PC-3 (cell line): ENCODE data around the gene AGAP1. TPM values are rescaled to one million over a fixed set of nuclear protein-coding genes. Genes with fewer than 3 reads are reported as not detected.
A peak's percentile ranks its signal among the peaks of the same experiment; 100 is the strongest.

Experiments
- ATAC-seq: fragments of 200-7000 bp; cut with Tn5 transposase; 2 replicates; pipeline ENCODE4 v1.9.1; 2020; ENCODE audit warnings: mild to moderate bottlenecking, moderate library complexity
- BruUV-seq: library from RNA; stranded (reverse); fragments of 400-500 nt; replicated peaks from 2 replicates; lab custom pipeline; 2021; lab: Mats Ljungman, UMichigan
- CTCF ChIA-PET: fragments of 300-600 bp; sonication (Branson Sonifier 250); formaldehyde crosslinking; loops from one replicate; lab custom pipeline; 2022; ENCODE audit warnings: antibody characterized with exemption; lab: Charles Lee
- POLR2A ChIA-PET: fragments of 300-600 bp; sonication (Branson Sonifier 250); formaldehyde crosslinking; loops from one replicate; lab custom pipeline; 2022; ENCODE audit warnings: antibody characterized with exemption; ENCODE audit not compliant: unreplicated experiment; lab: Charles Lee
- DNase-seq: peaks from one replicate; pipeline ENCODE4 v3.0.0-alpha.2; 2015
- H2AFZ ChIP-seq: fragments of 300-600 bp; sonication (generic); 2 replicates; pipeline ENCODE4 v1.6.0; 2016; ENCODE audit warnings: antibody characterized with exemption, low read length
- H3F3A ChIP-seq: fragments of 300-600 bp; sonication (generic); one replicate; pipeline ENCODE4 v1.6.0; 2017; ENCODE audit warnings: antibody characterized with exemption, low read length, control low read depth, mild to moderate bottlenecking; ENCODE audit not compliant: unreplicated experiment
- H3K27ac ChIP-seq: fragments of 300-600 bp; sonication (generic); 2 replicates; pipeline ENCODE4 v1.5.1; 2016; ENCODE audit warnings: mild to moderate bottlenecking, low read length
- H3K27me3 ChIP-seq: fragments of 300-600 bp; sonication (generic); 2 replicates; pipeline ENCODE4 v1.6.1; 2016; ENCODE audit warnings: low read length, mixed read lengths
- H3K36me3 ChIP-seq: fragments of 300-600 bp; sonication (generic); 2 replicates; pipeline ENCODE4 v1.6.1; 2016; ENCODE audit warnings: low read depth, mixed run types, low read length, mixed read lengths
- H3K4me1 ChIP-seq: fragments of 300-600 bp; sonication (generic); 2 replicates; pipeline ENCODE4 v1.5.1; 2016; ENCODE audit warnings: low read length; ENCODE audit not compliant: insufficient read depth
- H3K4me2 ChIP-seq: fragments of 300-600 bp; sonication (generic); 2 replicates; pipeline ENCODE4 v1.6.0; 2016; ENCODE audit warnings: low read length
- H3K4me3 ChIP-seq: fragments of 300-600 bp; sonication (generic); 2 replicates; pipeline ENCODE4 v1.5.1; 2016; ENCODE audit warnings: mild to moderate bottlenecking, low read length, mixed read lengths
- H3K79me2 ChIP-seq: fragments of 300-600 bp; sonication (generic); 2 replicates; pipeline ENCODE4 v1.6.1; 2017; ENCODE audit warnings: low read length, mixed read lengths
- H3K9ac ChIP-seq: fragments of 300-600 bp; sonication (generic); 2 replicates; pipeline ENCODE4 v1.6.0; 2016; ENCODE audit warnings: mild to moderate bottlenecking, low read length
- H3K9me2 ChIP-seq: fragments of 300-600 bp; sonication (generic); replicated peaks from 2 replicates; pipeline ENCODE4 v1.6.1; 2016; ENCODE audit warnings: mixed run types, low read length, mixed read lengths
- H3K9me3 ChIP-seq: fragments of 300-600 bp; sonication (generic); 2 replicates; pipeline ENCODE4 v1.6.1; 2016; ENCODE audit warnings: low read length, mixed read lengths
- H4K20me1 ChIP-seq: fragments of 300-600 bp; sonication (generic); 2 replicates; pipeline ENCODE4 v1.6.1; 2016; ENCODE audit warnings: low read length, mixed read lengths
- EZH2 ChIP-seq: fragments of 300-600 bp; sonication (generic); IDR thresholded peaks from one replicate; pipeline ENCODE4 v1.6.1; 2017; ENCODE audit warnings: antibody characterized with exemption, mild to moderate bottlenecking, low read length; ENCODE audit not compliant: unreplicated experiment
- EZH2phosphoT487 ChIP-seq: fragments of 300-600 bp; sonication (generic); IDR thresholded peaks from 2 replicates; pipeline ENCODE4 v1.6.1; 2018; ENCODE audit warnings: mild to moderate bottlenecking, antibody characterized with exemption, low read length, borderline replicate concordance
- intact Hi-C: fragments of 100-400 bp; cut with micrococcal nuclease; formaldehyde crosslinking; loops from 2 replicates; pipeline ENCODE4 v1.9.0; 2023
- total RNA-seq: library from RNA; depleted of rRNA; stranded (reverse); fragments of >200 nt; gene quantifications from 2 replicates; pipeline ENCODE4 v1.2.3, GENCODE V29; 2014
- TF ChIP-seq, protein P1 (sequence below): fragments of 300-600 bp; sonication (generic); conservative IDR thresholded peaks from 2 replicates; pipeline ENCODE4 v1.5.1; 2017; ENCODE audit warnings: antibody characterized with exemption, low read depth, mild to moderate bottlenecking, low read length

The AGAP1 gene
- total RNA-seq, 1 experiment from 2014 or later, result 31.0 TPM

DNA sequence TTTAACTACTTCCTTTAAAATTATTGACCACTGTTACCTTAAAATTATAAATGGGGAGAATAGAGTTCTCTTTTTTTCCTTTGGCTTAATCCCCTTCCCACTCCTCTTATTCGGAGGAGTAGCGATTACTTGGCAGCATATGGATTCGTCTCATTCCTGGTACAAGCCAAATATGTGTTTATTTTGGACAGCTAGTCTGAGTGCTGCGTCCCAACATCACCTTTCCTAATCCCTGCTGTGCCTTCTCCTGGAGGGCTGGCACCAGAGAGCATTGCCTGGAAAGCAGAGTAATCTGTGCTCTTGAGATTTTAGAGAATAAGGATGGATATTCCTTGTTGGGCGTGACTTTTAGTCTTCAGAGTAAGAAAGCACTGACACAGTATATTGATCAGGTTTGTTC, 185.6 kb downstream of the AGAP1 start:
- Histone ChIP-seq H3K9me2 (no peaks in the 10 kb centered on the region), H3K36me3 (no peaks in the 10 kb centered on the region), H3K9ac (no peak overlapping the region), H3K4me1 (peaks cover 30% of the 10 kb centered on the region), H3F3A (no peaks in the 10 kb centered on the region), H3K9me3 (no peaks in the 10 kb centered on the region), H2AFZ (no peak overlapping the region), H3K27me3 (no peaks in the 10 kb centered on the region), H3K4me3 (no peak overlapping the region), H3K4me2 (no peak overlapping the region), H4K20me1 (peaks cover 33% of the 10 kb centered on the region), H3K27ac (no peak overlapping the region), H3K79me2 (peaks cover 90% of the 10 kb centered on the region)
- TF ChIP-seq EZH2phosphoT487, result no peak
- TF ChIP-seq, protein P1, sequence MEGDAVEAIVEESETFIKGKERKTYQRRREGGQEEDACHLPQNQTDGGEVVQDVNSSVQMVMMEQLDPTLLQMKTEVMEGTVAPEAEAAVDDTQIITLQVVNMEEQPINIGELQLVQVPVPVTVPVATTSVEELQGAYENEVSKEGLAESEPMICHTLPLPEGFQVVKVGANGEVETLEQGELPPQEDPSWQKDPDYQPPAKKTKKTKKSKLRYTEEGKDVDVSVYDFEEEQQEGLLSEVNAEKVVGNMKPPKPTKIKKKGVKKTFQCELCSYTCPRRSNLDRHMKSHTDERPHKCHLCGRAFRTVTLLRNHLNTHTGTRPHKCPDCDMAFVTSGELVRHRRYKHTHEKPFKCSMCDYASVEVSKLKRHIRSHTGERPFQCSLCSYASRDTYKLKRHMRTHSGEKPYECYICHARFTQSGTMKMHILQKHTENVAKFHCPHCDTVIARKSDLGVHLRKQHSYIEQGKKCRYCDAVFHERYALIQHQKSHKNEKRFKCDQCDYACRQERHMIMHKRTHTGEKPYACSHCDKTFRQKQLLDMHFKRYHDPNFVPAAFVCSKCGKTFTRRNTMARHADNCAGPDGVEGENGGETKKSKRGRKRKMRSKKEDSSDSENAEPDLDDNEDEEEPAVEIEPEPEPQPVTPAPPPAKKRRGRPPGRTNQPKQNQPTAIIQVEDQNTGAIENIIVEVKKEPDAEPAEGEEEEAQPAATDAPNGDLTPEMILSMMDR, result no peak
- TF ChIP-seq EZH2, result no peak
- ChIA-PET POLR2A (no interaction called here), CTCF (interaction anchor here (1.0 kb wide), 1 partner anchor 67 kb away, joined by 4 read pairs; no protein-coding TSS in a partner anchor)
- ATAC-seq, result no peak
- BruUV-seq, result no TSS peak
- no peak for DNase-seq
- intact Hi-C loops, result no loop called here

DNA sequence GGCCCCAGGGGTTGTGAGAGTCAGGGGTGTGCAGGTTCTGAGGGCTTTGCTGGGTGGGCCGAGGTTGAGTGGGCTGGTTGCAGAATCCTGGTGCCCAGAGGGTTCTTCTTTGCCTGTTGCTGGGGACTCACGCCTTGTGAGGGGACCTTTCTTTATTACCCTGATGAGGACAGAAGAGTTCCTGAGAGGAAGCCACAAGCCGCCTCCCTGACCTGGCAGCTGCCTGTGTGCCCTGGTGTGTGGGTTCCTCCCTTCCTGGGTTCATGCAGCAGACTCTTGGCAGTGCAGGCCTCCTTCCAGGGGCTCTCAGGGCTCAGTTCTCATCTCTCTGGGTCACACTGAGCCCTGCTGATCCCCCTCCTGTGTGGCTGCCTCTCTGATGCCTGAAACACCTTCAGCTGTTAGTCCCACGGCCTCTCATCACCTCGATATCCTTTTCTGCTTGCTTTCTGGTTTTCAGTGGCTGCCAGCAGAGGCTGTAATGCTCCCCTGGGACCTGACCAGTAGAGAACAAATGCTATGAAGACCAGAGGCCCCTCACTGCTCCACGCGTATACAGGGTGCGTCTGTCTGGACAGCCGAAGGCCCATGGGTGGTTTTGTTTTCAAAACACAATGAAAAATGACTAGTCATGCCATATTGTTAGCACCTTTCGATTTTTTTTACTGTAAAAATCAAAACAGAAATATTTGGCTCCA, 191.3 kb downstream of the AGAP1 start:
- H3K9me2 ChIP-seq, result no peaks in the 10 kb centered on the region
- peaks cover 9% of the 10 kb centered on the region; the same call in 1 of the 2 replicates for H4K20me1 ChIP-seq
- no peak overlapping the region for H3K4me3 ChIP-seq
- H3K27ac ChIP-seq, result no peak overlapping the region
- ChIA-PET POLR2A (no interaction called here), CTCF (no interaction called here)
- DNase-seq (no peak), ATAC-seq (peak; percentile 37; the same call in 1 of the 2 replicates)
- BruUV-seq, result no TSS peak
- TF ChIP-seq EZH2phosphoT487, result no peak
- TF ChIP-seq, protein P1, result no peak
- H3K4me1 ChIP-seq, result no peaks in the 10 kb centered on the region
- no peaks in the 10 kb centered on the region for H3K36me3 ChIP-seq
- no peaks in the 10 kb centered on the region for H3K27me3 ChIP-seq
- H3K4me2 ChIP-seq, result no peak overlapping the region
- H3K9ac ChIP-seq, result no peak overlapping the region
- no peaks in the 10 kb centered on the region for H3F3A ChIP-seq
- intact Hi-C loops, result no loop called here
- no peak overlapping the region for H2AFZ ChIP-seq
- H3K79me2 ChIP-seq, result peaks cover 89% of the 10 kb centered on the region
- no peaks in the 10 kb centered on the region for H3K9me3 ChIP-seq
